ENCODE results near the gene OR11H1. TPM values are rescaled to one million over a fixed set of nuclear protein-coding genes. Genes with fewer than 3 reads are reported as not detected.
"Not testable (repeated sequence)": the region's sequence is repeated elsewhere in the genome, so short reads cannot be mapped to it uniquely, and the experiment has no call there.

The OR11H1 gene, protein sequence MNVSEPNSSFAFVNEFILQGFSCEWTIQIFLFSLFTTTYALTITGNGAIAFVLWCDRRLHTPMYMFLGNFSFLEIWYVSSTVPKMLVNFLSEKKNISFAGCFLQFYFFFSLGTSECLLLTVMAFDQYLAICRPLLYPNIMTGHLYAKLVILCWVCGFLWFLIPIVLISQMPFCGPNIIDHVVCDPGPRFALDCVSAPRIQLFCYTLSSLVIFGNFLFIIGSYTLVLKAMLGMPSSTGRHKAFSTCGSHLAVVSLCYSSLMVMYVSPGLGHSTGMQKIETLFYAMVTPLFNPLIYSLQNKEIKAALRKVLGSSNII
- polyA plus RNA-seq (2013, experiment 1 of 2; ENCODE audit: insufficient read length), result not detected
- polyA plus RNA-seq (2013, experiment 2 of 2; ENCODE audit: insufficient read length), result not detected

DNA sequence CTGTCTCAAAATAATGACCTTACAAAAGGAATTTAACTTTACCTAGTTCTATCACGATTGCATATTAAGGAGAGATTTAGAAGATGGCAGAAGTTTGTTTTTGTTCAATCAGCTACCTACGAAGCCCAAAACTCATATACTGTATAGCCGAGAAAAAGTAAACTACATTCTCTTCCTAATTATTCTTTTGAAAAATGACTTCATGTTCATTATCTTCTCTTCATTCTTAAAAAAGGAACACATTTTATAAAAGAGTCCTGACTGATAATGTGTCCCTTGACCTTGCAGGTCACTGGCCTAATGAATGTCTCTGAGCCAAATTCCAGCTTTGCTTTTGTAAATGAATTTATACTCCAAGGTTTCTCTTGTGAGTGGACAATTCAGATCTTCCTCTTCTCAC, at the start of gene OR11H1:
TSS of gene OR11H1 (plus strand) at position 301 of the 400 bp plus-strand sequence. CDS start at position 301, 0 bp downstream.
- not testable (repeated sequence) for DNase-seq

DNA sequence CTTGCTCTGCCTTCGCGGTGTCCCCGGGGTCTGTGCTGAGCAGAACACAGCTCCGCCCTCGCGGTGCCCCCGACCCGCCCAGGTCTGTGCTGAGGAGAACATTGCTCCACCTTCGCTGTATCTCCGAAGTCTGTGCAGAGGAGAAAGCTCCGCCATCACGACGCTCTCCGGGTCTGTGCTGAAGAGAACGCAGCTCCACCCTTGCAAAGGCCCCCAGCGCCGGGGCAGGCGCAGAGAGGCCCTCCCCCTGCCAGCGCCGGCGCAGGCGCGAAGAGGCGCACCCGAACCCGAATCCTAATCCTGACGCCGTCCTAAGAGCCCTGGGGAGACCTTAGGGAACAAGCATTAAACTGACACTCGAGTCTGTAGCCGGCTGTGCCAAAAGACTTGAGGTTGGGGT, 18.0 kb upstream of the OR11H1 start:
- not testable (repeated sequence) for DNase-seq

DNA sequence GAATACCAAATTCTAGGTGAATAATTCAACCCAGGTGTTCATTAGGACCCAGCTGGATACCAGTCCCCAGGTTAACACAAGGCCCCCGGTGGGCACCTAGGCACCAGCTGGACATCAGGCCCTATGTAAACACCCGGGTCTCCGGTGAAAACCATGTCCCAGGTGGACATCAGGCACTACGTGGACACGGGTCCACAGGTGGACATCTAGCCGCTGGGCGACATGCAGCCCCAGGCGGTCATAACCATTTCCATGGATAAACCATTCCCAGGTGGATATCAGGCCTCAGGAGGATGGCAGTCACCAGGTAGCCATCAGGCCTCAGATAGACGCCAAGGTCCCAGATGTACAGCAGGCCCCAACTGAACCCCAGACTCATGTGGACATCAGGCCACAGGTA, 12.1 kb upstream of the OR11H1 start:
- DNase-seq, result not testable (repeated sequence)

DNA sequence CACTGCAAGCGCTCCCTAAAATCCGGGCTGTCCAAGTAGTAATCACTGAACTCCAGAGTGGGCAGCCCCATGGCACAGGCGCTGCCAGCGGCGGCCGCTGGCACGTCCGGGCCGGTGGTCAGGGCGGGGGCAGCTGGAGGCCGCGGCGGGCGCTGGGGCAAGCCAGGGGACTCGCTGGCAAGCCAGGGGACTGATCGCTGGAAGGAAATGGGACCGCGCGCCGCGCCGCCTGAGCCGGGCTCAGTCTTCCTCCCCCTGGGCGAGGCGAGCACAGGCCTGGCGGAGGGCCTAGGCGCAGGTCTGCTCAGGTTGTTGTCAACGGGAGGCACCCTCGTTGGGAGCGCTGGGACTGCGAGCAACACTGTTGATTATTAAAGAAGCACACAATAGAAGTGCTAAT, 25.8 kb downstream of the OR11H1 start:
- not testable (repeated sequence) for DNase-seq

DNA sequence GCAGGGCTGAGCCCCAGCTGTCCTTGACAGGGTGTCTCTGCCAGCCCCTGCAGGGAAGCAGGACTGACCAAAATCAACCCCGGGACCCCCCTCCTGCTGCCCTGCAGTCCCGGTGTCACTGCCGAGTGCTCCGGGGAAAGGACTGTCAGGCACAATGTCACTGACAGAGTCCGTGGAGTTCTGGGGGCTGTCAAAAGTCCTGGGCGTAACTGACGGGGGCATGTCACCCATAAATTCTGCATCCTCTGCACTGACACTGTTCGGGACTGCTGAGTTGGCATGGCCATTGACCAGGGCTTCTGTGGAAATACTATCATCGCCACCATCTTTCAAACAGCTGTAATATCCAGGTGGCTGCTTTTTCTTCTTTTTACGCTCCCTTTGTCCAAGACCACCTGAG, 35.5 kb downstream of the OR11H1 start:
- DNase-seq, result not testable (repeated sequence)

DNA sequence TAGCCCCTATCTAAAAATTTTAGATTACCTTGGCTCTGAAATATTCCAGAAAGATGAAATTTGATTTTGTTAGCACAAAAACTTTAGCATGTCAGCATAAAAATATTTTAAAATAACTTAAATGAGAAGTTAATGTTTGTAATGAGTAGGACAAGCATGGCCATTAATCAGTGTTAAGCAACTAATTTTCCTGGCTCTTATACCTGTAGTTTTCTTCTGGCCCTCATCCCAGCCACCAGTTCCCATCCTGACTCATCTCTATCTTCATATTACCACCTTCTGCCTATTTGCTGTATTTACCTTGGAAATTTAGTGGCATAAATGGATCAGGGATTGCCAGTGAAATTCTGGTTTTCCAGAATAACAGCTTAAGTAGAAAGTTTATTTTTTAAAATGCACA, 37.1 kb downstream of the OR11H1 start:
- DNase-seq, result not testable (repeated sequence)

Data from fibroblast of skin of abdomen (primary cell).